Mesenchymal stem cell (in vitro differentiated cells and primary cell): Measurements from ENCODE around the gene MVP.

Source experiments
- DNase-seq: peaks from one replicate; pipeline ENCODE4 v3.0.0-alpha.2; 2013
- H2AFZ ChIP-seq: one replicate; pipeline ENCODE4 v1.6.1; 2013; ENCODE audit warnings: low read depth, mild to moderate bottlenecking, control low read depth, inconsistent platforms, low read length, moderate library complexity
- H2AK5ac ChIP-seq: 2 replicates; pipeline ENCODE4 v1.6.1; 2013; ENCODE audit warnings: low read length, moderate library complexity, mild to moderate bottlenecking, inconsistent platforms; ENCODE audit not compliant: severe bottlenecking
- H2BK120ac ChIP-seq: one replicate; pipeline ENCODE4 v1.6.1; 2013; ENCODE audit warnings: low read depth, mild to moderate bottlenecking, inconsistent platforms, low read length, moderate library complexity
- H2BK12ac ChIP-seq, 2 experiments: one replicate each; pipeline ENCODE4 v1.6.1; 2013; ENCODE audit warnings: inconsistent platforms in 2 of 2, low read length in 2 of 2, mild to moderate bottlenecking in 2 of 2, moderate library complexity in 2 of 2, control low read depth in 1 of 2
- H2BK15ac ChIP-seq: one replicate; pipeline ENCODE4 v1.6.1; 2013; ENCODE audit warnings: mild to moderate bottlenecking, low read depth, inconsistent platforms; ENCODE audit not compliant: poor library complexity, severe bottlenecking
- H2BK5ac ChIP-seq: 2 replicates; pipeline ENCODE4 v1.6.1; 2013; ENCODE audit warnings: low read depth, mild to moderate bottlenecking, low read length, control low read depth, inconsistent platforms; ENCODE audit not compliant: poor library complexity, severe bottlenecking
- H3K14ac ChIP-seq, 2 experiments: one replicate each; pipeline ENCODE4 v1.6.1; 2013; ENCODE audit warnings: inconsistent platforms in 2 of 2, low read length in 2 of 2, control low read depth in 1 of 2, mild to moderate bottlenecking in 1 of 2, moderate library complexity in 1 of 2
- H3K18ac ChIP-seq, 2 experiments: one replicate each; pipeline ENCODE4 v1.6.1; 2013; ENCODE audit warnings: inconsistent platforms in 2 of 2, low read length in 2 of 2, control low read depth in 1 of 2, low read depth in 1 of 2, mild to moderate bottlenecking in 1 of 2
- H3K23ac ChIP-seq, 2 experiments: one replicate each; pipeline ENCODE4 v1.6.1; 2013; ENCODE audit warnings: inconsistent platforms in 2 of 2, low read length in 2 of 2, mild to moderate bottlenecking in 2 of 2, moderate library complexity in 2 of 2, control low read depth in 1 of 2
- H3K27ac ChIP-seq: 2 replicates; pipeline ENCODE4 v1.5.1; 2013; ENCODE audit warnings: mild to moderate bottlenecking, moderate library complexity, low read length, control low read depth, inconsistent platforms; ENCODE audit not compliant: poor library complexity, severe bottlenecking
- H3K27me3 ChIP-seq, 2 experiments: 2 replicates each; pipeline versions ENCODE4 v1.6.1 to v1.7.0; 2013; ENCODE audit warnings: low read length in 2 of 2, mild to moderate bottlenecking in 2 of 2, moderate library complexity in 2 of 2, control low read depth in 1 of 2, inconsistent platforms in 1 of 2; ENCODE audit not compliant: control insufficient read depth in 1 of 2, insufficient read depth in 1 of 2
- H3K36me3 ChIP-seq, 2 experiments: 2 replicates each; pipeline versions ENCODE4 v1.6.1 to v1.7.0; 2013; ENCODE audit warnings: low read length in 2 of 2, control low read depth in 1 of 2, inconsistent platforms in 1 of 2, low read depth in 1 of 2, mild to moderate bottlenecking in 1 of 2; ENCODE audit not compliant: insufficient read depth in 2 of 2, control insufficient read depth in 1 of 2
- H3K4ac ChIP-seq, 2 experiments: one replicate each; pipeline ENCODE4 v1.6.1; 2013; ENCODE audit warnings: inconsistent platforms in 2 of 2, low read length in 2 of 2, mild to moderate bottlenecking in 2 of 2, moderate library complexity in 2 of 2, control low read depth in 1 of 2, low read depth in 1 of 2
- H3K4me1 ChIP-seq: 2 replicates; pipeline ENCODE4 v1.6.1; 2013; ENCODE audit warnings: low read depth, low read length, control low read depth; ENCODE audit not compliant: control insufficient read depth, insufficient read depth
- H3K4me2 ChIP-seq: 2 replicates; pipeline ENCODE4 v1.6.1; 2013; ENCODE audit warnings: low read length, mild to moderate bottlenecking, inconsistent platforms; ENCODE audit not compliant: poor library complexity, severe bottlenecking
- H3K4me3 ChIP-seq, 2 experiments: 2 replicates each; pipeline versions ENCODE4 v1.5.1 to v1.7.0; 2013; ENCODE audit warnings: low read length in 2 of 2, mild to moderate bottlenecking in 2 of 2, control low read depth in 1 of 2, low read depth in 1 of 2; ENCODE audit not compliant: insufficient read depth in 1 of 2
- H3K79me1 ChIP-seq: replicated peaks from 2 replicates; pipeline ENCODE4 v1.6.1; 2013; ENCODE audit warnings: mild to moderate bottlenecking, control low read depth, low read length, inconsistent platforms; ENCODE audit not compliant: poor library complexity, severe bottlenecking
- H3K9ac ChIP-seq: 2 replicates; pipeline ENCODE4 v1.7.0; 2013; ENCODE audit warnings: mild to moderate bottlenecking, low read length, moderate library complexity
- H3K9me3 ChIP-seq: 2 replicates; pipeline ENCODE4 v1.7.0; 2013; ENCODE audit warnings: mild to moderate bottlenecking, low read length; ENCODE audit not compliant: control insufficient read depth
- H4K8ac ChIP-seq: one replicate; pipeline ENCODE4 v1.6.1; 2013; ENCODE audit warnings: inconsistent platforms, mild to moderate bottlenecking, low read length, moderate library complexity
- H4K91ac ChIP-seq: one replicate; pipeline ENCODE4 v1.6.1; 2013; ENCODE audit warnings: mild to moderate bottlenecking, low read length, inconsistent platforms
- WGBS: methylation state at CpG from one replicate; pipeline ENCODE4 v1.1.7; 2013; ENCODE audit warnings: mixed read lengths; 5-methylcytosine and 5-hydroxymethylcytosine counted together

The MVP gene

DNA sequence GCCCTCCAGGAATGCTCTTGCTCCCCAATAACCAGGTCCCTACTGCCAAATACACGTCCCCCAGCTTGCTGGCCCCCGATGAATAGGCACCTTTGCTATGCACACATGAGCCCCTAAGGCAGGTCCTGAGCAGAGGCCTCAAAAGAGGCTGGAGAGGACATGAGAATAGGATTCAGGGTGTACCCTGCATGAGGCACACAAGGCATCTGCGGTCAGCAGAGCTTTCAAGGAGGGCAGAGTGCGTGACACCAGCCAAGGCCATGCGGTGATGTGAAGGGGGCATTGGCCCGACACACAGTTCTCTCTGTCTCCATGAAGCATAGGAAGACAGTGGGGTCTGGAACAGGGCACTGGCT lies 72.2 kb downstream of the MVP start:
- DNase-seq: no peak
- H3K9ac ChIP-seq: no peak overlapping the region
- H3K18ac ChIP-seq: no peak overlapping the region
- no peak overlapping the region for H2BK5ac ChIP-seq
- H2BK15ac ChIP-seq: no peak overlapping the region
- H3K14ac ChIP-seq: no peak overlapping the region
- peaks cover 0 to 25% of the 10 kb centered on the region in 2 experiments for H3K27me3 ChIP-seq
- no peak overlapping the region for H3K4me2 ChIP-seq
- H2AK5ac ChIP-seq: no peak overlapping the region
- H3K27ac ChIP-seq: no peak overlapping the region
- no peak overlapping the region for H4K91ac ChIP-seq
- H2AFZ ChIP-seq: no peak overlapping the region
- no peak overlapping the region for H3K4me3 ChIP-seq
- H3K4me1 ChIP-seq: peaks cover 2% of the 10 kb centered on the region
- H3K23ac ChIP-seq: no peak overlapping the region
- no peak overlapping the region for H4K8ac ChIP-seq
- WGBS: 86% methylated on average over 6 of the region's 6 CpGs
- H2BK120ac ChIP-seq: no peak overlapping the region
- no peaks in the 10 kb centered on the region for H3K9me3 ChIP-seq
- H3K4ac ChIP-seq: no peak overlapping the region
- no peak overlapping the region for H2BK12ac ChIP-seq
- H3K36me3 ChIP-seq: peaks cover 0 to 27% of the 10 kb centered on the region in 2 experiments
- H3K79me1 ChIP-seq: no peaks in the 10 kb centered on the region

DNA sequence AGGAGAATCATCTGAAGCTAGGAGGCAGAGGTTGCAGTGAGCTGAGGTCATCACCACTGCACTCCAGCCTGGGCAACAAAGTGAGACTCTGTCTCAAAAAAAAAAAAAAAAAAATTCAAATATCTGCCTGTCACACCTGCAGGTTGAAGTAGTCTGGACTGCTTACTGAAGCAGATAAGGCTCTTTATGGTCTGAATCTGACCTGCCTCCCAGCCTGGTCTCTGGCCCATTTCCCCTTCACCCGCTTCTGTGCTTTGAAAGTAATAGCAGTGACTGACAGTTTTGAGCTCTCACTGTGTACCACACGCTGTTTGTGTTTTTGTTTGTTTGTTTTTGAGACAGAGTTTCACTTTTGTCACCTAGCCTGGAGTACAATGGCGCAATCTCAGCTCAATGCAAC lies 73.3 kb downstream of the MVP start:
- H3K18ac ChIP-seq: no peak overlapping the region
- no peak overlapping the region for H2BK5ac ChIP-seq
- no peak overlapping the region for H3K23ac ChIP-seq
- peaks cover 0 to 19% of the 10 kb centered on the region in 2 experiments for H3K36me3 ChIP-seq
- no peak overlapping the region for H3K4ac ChIP-seq
- WGBS: 95% methylated on average over 2 of the region's 3 CpGs
- no peak overlapping the region for H3K4me2 ChIP-seq
- H3K4me1 ChIP-seq: peaks cover 11% of the 10 kb centered on the region
- peaks cover 0 to 29% of the 10 kb centered on the region in 2 experiments for H3K27me3 ChIP-seq
- no peak overlapping the region for H3K9ac ChIP-seq
- H2BK120ac ChIP-seq: no peak overlapping the region
- H3K9me3 ChIP-seq: no peaks in the 10 kb centered on the region
- no peak overlapping the region for H4K8ac ChIP-seq
- no peak overlapping the region for H2BK12ac ChIP-seq
- H3K27ac ChIP-seq: no peak overlapping the region
- DNase-seq: no peak
- H3K14ac ChIP-seq: no peak overlapping the region
- no peak overlapping the region for H3K4me3 ChIP-seq
- H3K79me1 ChIP-seq: peaks cover 4% of the 10 kb centered on the region
- no peak overlapping the region for H2AK5ac ChIP-seq
- H2BK15ac ChIP-seq: no peak overlapping the region
- no peak overlapping the region for H4K91ac ChIP-seq
- H2AFZ ChIP-seq: no peak overlapping the region

DNA sequence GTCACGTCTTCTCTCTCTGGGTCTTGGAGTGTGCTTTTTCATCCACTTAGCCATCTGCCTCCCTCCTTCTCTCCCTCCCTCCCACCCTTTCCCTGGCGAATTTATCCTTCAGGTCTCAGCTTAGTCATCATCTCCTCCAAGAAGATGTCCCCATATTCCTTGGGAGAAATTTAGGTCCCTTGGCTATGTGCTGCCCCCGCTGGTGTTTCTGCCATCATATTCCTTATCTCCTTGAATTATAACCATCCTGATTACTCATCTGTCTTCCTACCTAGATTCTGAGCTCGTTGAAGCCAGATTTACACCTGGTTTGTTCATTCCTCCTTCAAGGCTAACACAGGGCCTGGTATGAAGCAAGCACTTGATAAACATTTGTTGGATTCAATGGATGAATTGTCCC lies 74.1 kb downstream of the MVP start:
- H3K79me1 ChIP-seq: peaks cover 7% of the 10 kb centered on the region
- H2AFZ ChIP-seq: no peak overlapping the region
- WGBS: 74% methylated on average over 4 of the region's 4 CpGs
- no peak overlapping the region for H3K14ac ChIP-seq
- H3K23ac ChIP-seq: no peak overlapping the region
- no peak overlapping the region for H2BK12ac ChIP-seq
- no peak overlapping the region for H2BK5ac ChIP-seq
- no peak overlapping the region for H3K18ac ChIP-seq
- peaks cover 0 to 34% of the 10 kb centered on the region in 2 experiments for H3K27me3 ChIP-seq
- no peak overlapping the region for H3K4ac ChIP-seq
- H2BK15ac ChIP-seq: no peak overlapping the region
- H2AK5ac ChIP-seq: no peak overlapping the region
- H3K4me1 ChIP-seq: peaks cover 14% of the 10 kb centered on the region
- H3K4me3 ChIP-seq: no peak overlapping the region
- H3K9me3 ChIP-seq: no peaks in the 10 kb centered on the region
- no peak overlapping the region for H3K9ac ChIP-seq
- no peak overlapping the region for H4K91ac ChIP-seq
- H3K4me2 ChIP-seq: no peak overlapping the region
- H4K8ac ChIP-seq: no peak overlapping the region
- no peak overlapping the region for H2BK120ac ChIP-seq
- no peak for DNase-seq
- H3K27ac ChIP-seq: no peak overlapping the region
- peaks cover 0 to 17% of the 10 kb centered on the region in 2 experiments for H3K36me3 ChIP-seq

DNA sequence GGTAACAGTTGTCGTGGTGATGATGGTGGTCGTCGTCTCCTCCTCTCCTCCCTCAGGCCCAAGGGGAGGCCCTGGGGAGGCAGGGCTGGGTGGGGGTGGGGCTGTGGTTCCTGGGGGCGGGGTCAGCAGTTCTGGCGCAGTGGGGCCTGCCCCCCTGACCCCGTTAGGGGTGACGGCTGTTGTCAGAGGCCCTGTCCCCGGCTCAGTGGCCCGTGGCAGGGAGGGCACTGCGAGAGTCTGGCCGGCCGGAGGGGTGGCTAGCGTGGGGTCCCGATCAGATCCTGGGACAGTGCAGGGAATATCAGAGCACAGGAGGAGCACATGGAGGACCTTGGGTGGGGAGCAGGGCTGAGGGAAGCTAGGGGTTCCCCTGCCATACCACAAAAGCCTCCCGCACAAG lies 76.6 kb downstream of the MVP start:
- Histone ChIP-seq H4K8ac (no peak overlapping the region), H3K79me1 (peaks cover 16% of the 10 kb centered on the region), H3K36me3 (peaks cover 0 to 19% of the 10 kb centered on the region in 2 experiments), H3K9me3 (no peaks in the 10 kb centered on the region), H2BK5ac (no peak overlapping the region), H2BK12ac (no peak overlapping the region), H2BK15ac (no peak overlapping the region), H3K27ac (no peak overlapping the region), H2BK120ac (no peak overlapping the region), H3K14ac (no peak overlapping the region), H3K4me3 (no peak overlapping the region), H3K9ac (no peak overlapping the region), H3K4ac (no peak overlapping the region), H3K23ac (no peak overlapping the region), H3K27me3 (peaks cover 0 to 34% of the 10 kb centered on the region in 2 experiments), H4K91ac (no peak overlapping the region), H3K4me1 (peaks cover 29% of the 10 kb centered on the region), H2AK5ac (no peak overlapping the region), H3K18ac (no peak overlapping the region), H3K4me2 (no peak overlapping the region), H2AFZ (no peak overlapping the region)
- no peak for DNase-seq
- 81% methylated on average over 14 of the region's 15 CpGs for WGBS
